Peyer's patch (tissue), 4 donors: ENCODE data around the gene MPZL3. TPM values are rescaled to one million over a fixed set of nuclear protein-coding genes. Genes with fewer than 3 reads are reported as not detected.

Experiments used
- DNase-seq, 3 donors: peaks; one replicate each; pipeline ENCODE4 v3.0.0-alpha.2; 2017 to 2019
- H3K27ac ChIP-seq, 4 donors: fragments of 200-600 bp; sonication (generic); one replicate each; pipeline ENCODE4 v1.5.1; 2016 to 2019
- H3K27me3 ChIP-seq, 2 donors: fragments of 200-600 bp; sonication (generic); one replicate each; pipeline ENCODE4 v1.5.1; 2019
- H3K36me3 ChIP-seq, 3 donors: fragments of 200-600 bp; sonication (generic); one replicate each; pipeline ENCODE4 v1.5.1; 2016 to 2019
- H3K4me1 ChIP-seq, 4 donors: fragments of 200-600 bp; sonication (generic); one replicate each; pipeline ENCODE4 v1.5.1; 2016 to 2019
- H3K4me3 ChIP-seq, 4 donors: fragments of 200-600 bp; sonication (generic); 1 replicate in 3 of 4; 2 replicates in 1 of 4; pipeline ENCODE4 v1.5.1; 2016 to 2019; ENCODE audit warnings: mild to moderate bottlenecking in 1 of 4
- H3K9me3 ChIP-seq, 4 donors: fragments of 200-600 bp; sonication (generic); one replicate each; pipeline ENCODE4 v1.5.1; 2016 to 2019; ENCODE audit warnings: mild to moderate bottlenecking in 1 of 4
- CTCF ChIP-seq, 6 experiments: fragments of 450-650 bp in 4 of 6; fragments of 200-600 bp in 2 of 6; sonication (generic) in 1 of 6; IDR thresholded peaks; one replicate each; pipeline ENCODE4 v1.5.1; 2017 to 2019; ENCODE audit warnings: antibody characterized with exemption in 6 of 6, mild to moderate bottlenecking in 3 of 6, moderate library complexity in 1 of 6
- POLR2A ChIP-seq, 2 donors: fragments of 450-650 bp; IDR thresholded peaks; one replicate each; pipeline ENCODE4 v1.5.1; 2017; ENCODE audit warnings: antibody characterized with exemption in 2 of 2, mild to moderate bottlenecking in 2 of 2, moderate library complexity in 2 of 2
- total RNA-seq, 4 donors: library from RNA; depleted of rRNA; stranded (reverse); fragments of >200 nt; gene quantifications; one replicate each; pipeline ENCODE4 v1.1.0, GENCODE V29; 2016

MPZL3 gene
- total RNA-seq, 4 donors from 2014 or later, result 0.83 to 15.4 (median 7.8) TPM

- Histone ChIP-seq H3K9me3 (no peaks in the 10 kb centered on the region), H3K27me3 (no peaks in the 10 kb centered on the region), H3K4me3 (no peak overlapping the region), H3K4me1 (peaks cover 0 to 24% (median 0%) of the 10 kb centered on the region in 4 donors), H3K27ac (peak overlapping the region in 3 of 4 donors; percentile 27 to 45 (median 28)), H3K36me3 (no peaks in the 10 kb centered on the region)
- TF ChIP-seq CTCF (IDR thresholded peaks at IDR 0.05) (no peak), POLR2A (IDR thresholded peaks at IDR 0.05) (no peak)
- DNase-seq, result no peak
Measured at GRCh38 chr11:118205606-118206378, 46.4 kb downstream of the MPZL3 start.

- peak; percentile 42 to 93 (median 87) for DNase-seq
- Histone ChIP-seq H3K4me3 (no peak overlapping the region), H3K9me3 (no peaks in the 10 kb centered on the region), H3K27me3 (no peaks in the 10 kb centered on the region), H3K27ac (peak overlapping the region in 3 of 4 donors; percentile 47 to 82 (median 65)), H3K36me3 (no peaks in the 10 kb centered on the region), H3K4me1 (peaks cover 0 to 37% (median 0%) of the 10 kb centered on the region in 4 donors)
- TF ChIP-seq CTCF (IDR thresholded peaks at IDR 0.05) (no peak), POLR2A (IDR thresholded peaks at IDR 0.05) (peak in 1 of 2 donors; percentile 43)
Measured at GRCh38 chr11:118202599-118203422, 49.4 kb downstream of the MPZL3 start.

- Histone ChIP-seq H3K27ac (peak overlapping the region in 3 of 4 donors; percentile 47 to 82 (median 65)), H3K27me3 (no peaks in the 10 kb centered on the region)
Measured at GRCh38 chr11:118201966-118202365, 50.2 kb downstream of the MPZL3 start.

GRCh38 chr11:118200901-118201680 lies 51.1 kb downstream of the MPZL3 start:
- no peak overlapping the region for H3K4me3 ChIP-seq
- H3K27ac ChIP-seq, result peak overlapping the region in 1 of 4 donors; percentile 47
- no peak for DNase-seq
- no peaks in the 10 kb centered on the region for H3K9me3 ChIP-seq
- peaks cover 0 to 37% (median 0%) of the 10 kb centered on the region in 4 donors for H3K4me1 ChIP-seq
- no peaks in the 10 kb centered on the region for H3K27me3 ChIP-seq
- H3K36me3 ChIP-seq, result no peaks in the 10 kb centered on the region
- no peak for TF ChIP-seq CTCF (IDR thresholded peaks at IDR 0.05)
- TF ChIP-seq POLR2A (IDR thresholded peaks at IDR 0.05), result no peak

More at GRCh38 chr11:118201966-118202365, 50.2 kb downstream of the MPZL3 start:
- H3K36me3 ChIP-seq, result no peaks in the 10 kb centered on the region
- H3K9me3 ChIP-seq, result no peaks in the 10 kb centered on the region
- no peak overlapping the region for H3K4me3 ChIP-seq
- H3K4me1 ChIP-seq, result peaks cover 0 to 37% (median 0%) of the 10 kb centered on the region in 4 donors
- TF ChIP-seq POLR2A (IDR thresholded peaks at IDR 0.05) (no peak), CTCF (IDR thresholded peaks at IDR 0.05) (no peak)
- no peak for DNase-seq

GRCh38 chr11:118200497-118200896 lies 51.7 kb downstream of the MPZL3 start:
- no peak for TF ChIP-seq POLR2A (IDR thresholded peaks at IDR 0.05)
- TF ChIP-seq CTCF (IDR thresholded peaks at IDR 0.05), result no peak
- Histone ChIP-seq H3K4me1 (peaks cover 0 to 40% (median 0%) of the 10 kb centered on the region in 4 donors), H3K4me3 (no peak overlapping the region), H3K36me3 (no peaks in the 10 kb centered on the region), H3K27ac (peak overlapping the region in 2 of 4 donors; percentile 9 to 47), H3K27me3 (no peaks in the 10 kb centered on the region), H3K9me3 (no peaks in the 10 kb centered on the region)
- no peak for DNase-seq
